HG02981 (cell line): ENCODE data around the gene HOXA6.
A peak's percentile ranks its signal among the peaks of the same experiment; 100 is the strongest.

Experiments
- ATAC-seq: cut with Tn5 transposase; IDR thresholded peaks from one replicate; pipeline ENCODE4 v1.9.1; 2021; ENCODE audit warnings: mild to moderate bottlenecking, moderate library complexity; ENCODE audit not compliant: unreplicated experiment

Gene HOXA6

GRCh38 chr7:27152816-27153442 lies 5.4 kb upstream of the HOXA6 start:
- ATAC-seq, result no peak

DNA sequence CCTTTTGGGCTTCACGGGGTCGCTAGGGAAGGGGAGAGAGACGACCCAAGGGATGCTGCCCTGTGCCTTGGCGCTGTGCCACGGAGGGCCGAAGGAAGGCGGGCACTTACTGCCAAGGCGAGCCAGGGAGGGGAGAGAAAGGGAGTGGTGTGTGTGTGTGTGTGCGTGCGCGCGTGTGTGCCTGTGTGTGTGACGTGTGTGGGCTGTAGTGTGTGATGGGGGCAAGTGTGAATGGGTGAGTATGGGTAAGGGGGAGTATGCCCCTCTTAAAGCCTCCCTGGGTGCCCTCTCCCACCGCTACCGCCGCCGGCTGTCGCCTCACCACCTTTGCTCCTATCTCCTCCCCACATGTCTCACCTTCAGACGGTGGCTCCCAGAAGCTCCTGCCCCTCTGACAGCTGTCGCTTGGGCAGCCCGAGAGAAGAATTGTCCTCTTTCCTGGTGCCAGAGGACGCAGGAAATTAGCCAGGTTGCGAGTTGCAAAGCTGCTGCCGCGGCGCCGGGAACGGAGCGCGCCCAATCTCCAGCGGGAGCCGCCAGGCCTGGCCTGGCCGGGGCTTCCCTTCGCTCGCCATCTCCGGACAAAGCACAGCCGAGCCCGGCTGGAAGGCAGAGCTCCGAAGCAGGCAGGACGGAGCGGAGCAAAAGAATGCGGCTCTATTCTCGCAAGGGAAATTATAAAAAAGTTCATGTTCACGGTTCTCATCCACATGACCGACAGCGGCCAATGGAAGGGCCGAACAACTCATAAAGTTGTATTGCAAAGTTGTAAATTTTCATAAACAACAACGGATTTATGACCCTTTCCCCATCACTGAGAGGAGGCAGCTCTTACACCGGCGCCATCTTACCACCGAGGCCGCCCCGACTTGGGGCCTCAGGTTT lies 4.6 kb upstream of the HOXA6 start, which contains the start of gene HOXA3:
HOXA3 (minus strand) TSS at position 653 of the 885 bp plus-strand sequence. CDS start 41,943 bp downstream, outside the sequence.
- ATAC-seq, result no peak

- ATAC-seq, result no peak
These were observed 3.9 kb upstream of the HOXA6 start for GRCh38 chr7:27151341-27151930.

DNA sequence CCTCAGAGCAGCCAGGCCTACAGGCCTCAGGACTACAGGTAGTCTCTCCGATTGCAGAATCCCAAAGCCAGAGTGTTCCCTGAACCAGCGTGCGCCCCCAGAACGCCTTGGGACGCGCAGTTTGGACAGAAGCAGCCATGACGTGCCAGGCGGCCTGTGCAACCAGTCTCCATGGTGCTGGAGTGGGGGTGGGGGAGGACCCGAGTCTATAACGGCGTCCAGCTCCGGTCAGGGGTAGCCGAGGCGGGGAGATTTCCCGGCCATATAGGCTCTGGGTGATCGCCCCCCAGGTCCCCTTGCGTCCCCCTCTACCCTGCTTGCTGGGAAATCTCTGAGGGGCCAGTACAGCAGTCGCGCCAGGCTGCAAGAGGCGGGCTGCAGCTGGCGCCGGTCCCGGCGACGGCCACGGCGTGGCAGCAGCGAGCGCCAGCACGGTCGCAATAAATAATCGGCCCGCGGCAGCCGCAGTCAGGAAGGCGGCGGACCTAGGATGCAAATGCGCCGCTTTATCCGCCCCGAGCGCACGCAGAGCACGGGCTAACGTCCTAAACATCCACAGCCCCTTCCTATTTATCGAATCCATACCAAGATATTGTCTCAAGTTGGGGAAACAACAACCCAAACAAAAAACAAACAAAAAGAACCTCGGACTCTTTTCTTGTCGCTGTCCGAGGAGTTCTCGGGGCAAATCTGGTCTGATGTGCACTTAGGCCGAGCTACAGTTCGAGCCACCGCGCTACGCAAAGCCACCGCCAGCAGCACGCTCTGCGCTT lies 3.2 kb upstream of the HOXA6 start:
- ATAC-seq, result peak; percentile 76

DNA sequence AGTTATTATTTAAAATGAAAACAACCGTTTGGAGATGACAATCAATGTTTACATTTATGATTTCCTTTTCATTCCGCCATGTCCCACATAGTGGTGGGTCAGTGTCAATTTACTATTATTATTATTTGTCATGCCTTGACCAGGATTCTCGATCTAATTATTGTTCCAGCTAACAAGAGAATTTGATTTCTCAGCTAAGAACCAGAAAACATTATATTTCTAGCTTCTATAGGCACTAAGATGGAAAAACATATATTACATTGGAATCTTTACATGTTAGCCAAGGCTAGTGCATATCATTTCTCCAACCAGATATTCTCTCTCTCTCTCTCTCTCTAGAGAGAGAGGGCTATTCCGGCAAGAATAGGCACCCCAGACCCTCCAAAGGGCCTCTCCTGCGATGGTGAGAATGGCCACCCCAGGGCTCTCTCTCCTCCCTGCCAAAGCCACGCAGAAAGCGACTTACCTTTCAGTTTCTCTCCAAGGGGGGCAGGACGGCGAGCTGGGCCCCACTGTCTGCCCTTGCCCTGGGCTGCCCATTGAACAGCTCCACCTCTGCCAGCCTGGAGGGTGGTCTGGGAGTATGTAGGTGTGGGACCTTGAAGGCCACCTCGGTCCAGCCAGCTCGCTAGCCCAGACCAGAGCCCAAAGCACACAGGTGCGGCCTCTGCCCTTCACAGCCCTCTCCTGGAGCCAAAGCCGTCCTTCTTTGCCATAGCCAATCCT lies 2.4 kb upstream of the HOXA6 start:
- ATAC-seq, result no peak

DNA sequence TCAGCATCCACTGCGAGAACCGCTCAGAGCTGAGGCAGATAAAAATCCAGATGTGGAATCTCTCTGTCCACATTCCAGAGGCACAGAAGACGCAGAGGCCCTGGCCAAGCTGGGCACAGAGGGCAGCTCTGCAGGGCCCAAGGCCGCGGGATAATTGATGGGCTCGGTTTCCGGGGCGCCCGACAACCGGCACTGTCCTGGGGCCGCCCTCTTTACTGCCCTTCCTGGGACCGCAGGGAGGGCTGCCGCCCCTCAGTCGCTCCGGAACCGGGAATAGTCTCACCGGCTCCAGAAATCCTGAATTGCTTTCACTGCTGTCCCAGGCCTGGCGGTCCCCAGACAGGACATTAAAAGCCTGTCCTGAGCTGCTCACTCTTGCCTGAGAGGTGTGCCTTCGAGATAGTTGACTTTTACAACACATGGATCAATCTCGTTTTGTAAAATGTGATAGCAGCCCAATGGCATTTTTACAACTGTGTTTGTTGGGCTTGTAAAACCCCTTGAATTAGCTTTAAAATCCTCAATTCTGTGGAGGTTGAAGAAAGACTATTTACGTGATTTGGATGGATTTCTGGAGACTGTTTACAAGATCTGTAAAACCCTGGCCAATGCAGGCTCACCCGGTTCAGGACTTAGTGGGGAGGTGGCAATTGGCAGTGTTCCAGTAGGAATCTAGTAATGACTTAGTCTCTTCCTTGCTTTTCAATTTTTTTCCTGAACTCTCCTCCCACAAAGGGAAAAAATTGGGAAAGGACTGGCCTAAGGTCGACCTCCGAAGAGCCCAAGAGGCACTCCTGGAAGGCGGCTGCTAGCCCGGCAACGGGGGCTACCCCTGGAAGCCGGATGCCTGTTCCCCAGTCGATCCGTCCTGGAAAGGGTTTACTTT lies 1.4 kb upstream of the HOXA6 start:
- ATAC-seq, result no peak

DNA sequence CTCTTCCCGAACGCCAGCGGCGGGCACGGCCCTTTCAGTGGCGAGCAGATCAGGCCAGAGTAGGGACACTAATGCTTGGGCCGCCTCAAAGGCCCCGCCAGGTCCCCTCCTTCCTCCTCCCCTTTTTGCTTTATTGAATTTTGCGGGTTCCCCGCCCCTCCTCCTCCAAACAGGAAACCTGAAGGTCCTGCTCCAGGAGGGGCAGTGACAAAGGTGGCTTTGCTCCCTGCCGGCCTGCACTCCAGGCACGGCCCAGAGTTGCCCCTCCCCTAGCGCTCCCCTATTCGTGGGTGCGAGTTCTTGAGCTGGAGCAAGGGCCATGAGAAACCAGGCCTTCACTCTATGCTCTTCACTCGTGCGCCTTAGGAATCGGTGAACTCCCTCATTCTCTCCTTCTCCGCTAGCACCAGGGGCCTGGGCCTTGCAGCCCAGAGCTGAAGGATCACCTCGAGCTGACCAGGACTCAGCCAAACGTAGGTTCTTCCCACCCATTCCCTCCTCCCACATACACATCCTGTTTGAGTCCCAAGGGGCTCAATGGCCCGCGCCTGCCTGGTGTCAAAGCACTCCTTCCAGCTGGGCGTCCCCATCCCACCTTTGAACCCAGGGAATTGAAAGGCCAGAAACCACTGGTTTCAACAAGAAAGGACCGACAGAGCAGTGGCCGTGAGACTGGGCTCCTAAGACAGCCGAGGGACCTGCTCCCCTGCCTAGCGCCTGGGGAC lies 619 bp upstream of the HOXA6 start:
- ATAC-seq, result no peak

- no peak for ATAC-seq
These were observed 929 bp downstream of the HOXA6 start for GRCh38 chr7:27146491-27147198.

GRCh38 chr7:27145914-27146412 lies 1.6 kb downstream of the HOXA6 start:
- no peak for ATAC-seq

GRCh38 chr7:27145165-27145913 lies 2.2 kb downstream of the HOXA6 start:
- no peak for ATAC-seq

GRCh38 chr7:27144781-27145164 lies 2.8 kb downstream of the HOXA6 start:
- no peak for ATAC-seq

DNA sequence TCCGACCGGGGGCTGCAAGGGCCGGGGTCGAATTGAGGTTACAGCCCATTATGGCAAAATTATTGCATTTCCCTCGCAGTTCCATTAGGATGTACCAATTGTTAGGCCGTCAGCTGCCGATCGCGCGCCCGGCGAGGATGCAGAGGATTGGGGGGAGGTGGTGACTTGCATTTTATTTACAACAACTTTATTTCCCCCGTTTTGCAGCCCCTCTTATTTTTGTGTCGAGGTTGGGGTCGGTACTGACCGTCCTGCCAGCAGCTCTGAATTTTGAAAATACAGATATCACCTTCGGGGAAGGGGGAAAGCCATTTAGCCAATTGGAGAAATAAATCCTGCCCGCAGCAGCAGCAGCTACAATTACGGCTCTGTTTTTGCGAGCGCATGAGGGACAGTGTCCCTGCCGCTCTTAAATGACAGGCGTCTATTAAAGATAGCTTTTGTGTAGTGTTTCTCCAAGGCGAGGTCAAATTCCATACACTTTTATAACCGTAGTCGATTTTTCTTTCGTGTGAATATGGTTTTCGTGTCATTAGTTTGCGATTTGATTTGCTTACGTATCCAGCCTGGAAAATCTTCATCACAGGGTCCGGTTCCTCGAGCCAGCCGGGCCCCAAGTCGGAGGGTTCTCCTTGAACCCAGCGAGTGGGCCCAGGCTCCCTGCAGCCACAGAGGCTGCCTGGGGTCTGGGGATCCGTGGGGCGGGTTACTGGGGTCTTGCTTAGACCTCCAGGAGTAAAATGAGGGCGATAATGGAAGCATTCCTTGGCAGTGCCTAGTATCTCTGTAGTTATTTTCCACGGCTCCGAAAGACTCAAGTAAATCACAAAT lies 3.4 kb downstream of the HOXA6 start:
- ATAC-seq, result no peak

DNA sequence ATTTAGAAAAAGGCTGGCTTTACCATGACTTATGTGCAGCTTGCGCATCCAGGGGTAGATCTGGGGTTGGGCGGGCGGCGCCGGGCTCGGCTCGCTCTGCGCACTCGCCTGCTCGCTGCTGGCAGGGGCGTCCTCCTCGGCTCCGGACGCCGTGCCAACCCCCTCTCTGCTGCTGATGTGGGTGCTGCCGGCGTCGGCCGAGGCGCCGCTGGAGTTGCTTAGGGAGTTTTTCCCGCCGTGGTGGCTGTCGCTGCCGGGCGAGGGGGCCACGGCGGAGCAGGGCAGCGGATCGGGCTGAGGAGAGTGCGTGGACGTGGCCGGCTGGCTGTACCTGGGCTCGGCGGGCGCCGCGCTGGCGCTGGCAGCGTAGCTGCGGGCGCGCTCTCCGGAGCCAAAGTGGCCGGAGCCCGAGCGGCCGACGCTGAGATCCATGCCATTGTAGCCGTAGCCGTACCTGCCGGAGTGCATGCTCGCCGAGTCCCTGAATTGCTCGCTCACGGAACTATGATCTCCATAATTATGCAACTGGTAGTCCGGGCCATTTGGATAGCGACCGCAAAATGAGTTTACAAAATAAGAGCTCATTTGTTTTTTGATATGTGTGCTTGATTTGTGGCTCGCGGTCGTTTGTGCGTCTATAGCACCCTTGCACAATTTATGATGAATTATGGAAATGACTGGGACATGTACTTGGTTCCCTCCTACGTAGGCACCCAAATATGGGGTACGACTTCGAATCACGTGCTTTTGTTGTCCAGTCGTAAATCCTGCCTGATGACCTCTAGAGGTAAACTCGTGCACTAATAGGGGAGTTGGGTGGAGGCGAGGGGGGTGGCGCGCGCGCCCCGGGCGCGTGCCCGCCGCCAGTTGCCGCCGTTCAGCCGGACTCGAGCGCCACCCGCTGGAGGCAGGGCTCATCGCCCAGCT lies 4.3 kb downstream of the HOXA6 start, which contains the start of gene HOXA5:
HOXA5 (minus strand) TSS at position 659 of the 927 bp plus-strand sequence; CDS start at position 585, 74 bp downstream.
- no peak for ATAC-seq

- no peak for ATAC-seq
These were observed 5.0 kb downstream of the HOXA6 start for GRCh38 chr7:27142580-27143022.

- no peak for ATAC-seq
These were observed 5.5 kb downstream of the HOXA6 start for GRCh38 chr7:27141923-27142579.
